HEK293T (cell line): ENCODE data around the gene OR4D10.

Experiments used
- ELF4 ChIP-seq: fragments of 450-650 bp; IDR thresholded peaks from 2 replicates; pipeline ENCODE4 v1.6.1; 2017; ENCODE audit warnings: antibody characterized with exemption
- FOXA1 ChIP-seq: fragments of 450-650 bp; IDR thresholded peaks from 2 replicates; pipeline ENCODE4 v1.6.1; 2016; ENCODE audit warnings: mild to moderate bottlenecking
- NFRKB ChIP-seq: fragments of 450-650 bp; IDR thresholded peaks from 2 replicates; pipeline ENCODE4 v1.6.1; 2016; ENCODE audit warnings: mild to moderate bottlenecking, moderate library complexity
- TF ChIP-seq, protein P1 (sequence below): fragments of 450-650 bp; IDR thresholded peaks from 2 replicates; pipeline ENCODE4 v1.6.1; 2016

DNA sequence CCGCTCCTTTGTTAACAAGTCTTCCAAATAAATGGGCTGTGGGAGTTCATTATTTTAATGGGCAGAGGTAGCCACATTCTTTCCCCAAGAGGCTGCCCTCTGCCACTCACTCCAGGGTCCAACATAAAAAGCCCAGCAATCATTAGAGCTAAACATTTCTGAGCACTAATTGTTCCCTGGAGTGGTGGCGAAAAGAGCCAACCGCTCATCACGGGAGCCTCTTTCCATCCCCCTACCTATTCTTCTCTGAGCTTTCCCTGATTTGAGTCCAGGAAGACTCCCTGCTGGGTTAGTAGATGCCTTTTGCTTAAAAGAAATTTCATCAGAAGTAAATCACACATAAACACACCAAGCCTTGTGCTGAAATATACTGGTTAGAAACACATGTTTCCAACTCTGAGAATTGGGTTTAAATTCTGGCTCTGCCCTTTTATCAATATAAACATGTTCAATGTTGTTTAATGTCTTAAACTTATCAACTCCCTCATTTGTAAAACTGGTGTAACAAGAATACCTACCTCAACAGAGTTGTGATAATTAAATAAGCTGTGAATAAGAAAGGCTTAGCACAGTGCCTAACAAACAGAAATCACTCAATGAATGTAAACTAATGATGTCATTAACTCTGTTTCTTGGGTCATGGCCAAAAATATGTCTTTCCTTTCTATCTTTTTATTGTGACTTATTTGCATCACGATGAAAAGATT is 46.6 kb upstream of the OR4D10 start, which contains the start of gene OR5A2:
- TF ChIP-seq, protein P1, sequence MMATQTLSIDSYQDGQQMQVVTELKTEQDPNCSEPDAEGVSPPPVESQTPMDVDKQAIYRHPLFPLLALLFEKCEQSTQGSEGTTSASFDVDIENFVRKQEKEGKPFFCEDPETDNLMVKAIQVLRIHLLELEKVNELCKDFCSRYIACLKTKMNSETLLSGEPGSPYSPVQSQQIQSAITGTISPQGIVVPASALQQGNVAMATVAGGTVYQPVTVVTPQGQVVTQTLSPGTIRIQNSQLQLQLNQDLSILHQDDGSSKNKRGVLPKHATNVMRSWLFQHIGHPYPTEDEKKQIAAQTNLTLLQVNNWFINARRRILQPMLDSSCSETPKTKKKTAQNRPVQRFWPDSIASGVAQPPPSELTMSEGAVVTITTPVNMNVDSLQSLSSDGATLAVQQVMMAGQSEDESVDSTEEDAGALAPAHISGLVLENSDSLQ, result no peak
- TF ChIP-seq ELF4, result no peak
- no peak for TF ChIP-seq FOXA1
- TF ChIP-seq NFRKB, result no peak
